DND-41 (cell line): ENCODE data around the gene GSK3A.

Experiments used
- EZH2 ChIP-seq: IDR thresholded peaks from 3 replicates; pipeline ENCODE4 v1.6.1; 2012; ENCODE audit warnings: borderline replicate concordance, low read depth, mild to moderate bottlenecking, moderate library complexity, low read length, inconsistent platforms; ENCODE audit not compliant: severe bottlenecking
- TF ChIP-seq, protein P1 (sequence below): IDR thresholded peaks from 2 replicates; pipeline ENCODE4 v1.5.1; 2012; ENCODE audit warnings: borderline replicate concordance, low read length, moderate library complexity, mild to moderate bottlenecking; ENCODE audit not compliant: poor library complexity, severe bottlenecking; ENCODE audit errors: extremely low read depth

DNA sequence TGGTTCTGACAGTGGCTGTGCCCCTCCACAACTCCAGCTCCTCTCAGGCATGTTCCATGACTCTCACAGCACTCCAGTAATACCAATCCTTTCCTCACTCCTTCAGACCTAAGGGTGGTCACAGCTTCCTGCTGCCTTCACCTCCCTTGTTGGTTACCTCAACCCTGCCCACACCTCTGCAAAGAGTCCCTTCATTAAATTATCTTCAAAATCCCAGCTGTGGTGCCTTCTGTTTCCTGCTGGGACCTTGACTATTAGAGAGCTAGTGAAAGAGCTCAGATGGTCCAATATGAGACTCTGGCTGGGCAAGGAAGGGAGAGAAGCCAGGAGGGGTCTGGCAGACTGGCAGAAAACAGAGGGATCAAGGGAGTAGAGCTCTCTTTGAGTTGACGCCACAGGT, 51.1 kb downstream of the GSK3A start:
- TF ChIP-seq, protein P1, sequence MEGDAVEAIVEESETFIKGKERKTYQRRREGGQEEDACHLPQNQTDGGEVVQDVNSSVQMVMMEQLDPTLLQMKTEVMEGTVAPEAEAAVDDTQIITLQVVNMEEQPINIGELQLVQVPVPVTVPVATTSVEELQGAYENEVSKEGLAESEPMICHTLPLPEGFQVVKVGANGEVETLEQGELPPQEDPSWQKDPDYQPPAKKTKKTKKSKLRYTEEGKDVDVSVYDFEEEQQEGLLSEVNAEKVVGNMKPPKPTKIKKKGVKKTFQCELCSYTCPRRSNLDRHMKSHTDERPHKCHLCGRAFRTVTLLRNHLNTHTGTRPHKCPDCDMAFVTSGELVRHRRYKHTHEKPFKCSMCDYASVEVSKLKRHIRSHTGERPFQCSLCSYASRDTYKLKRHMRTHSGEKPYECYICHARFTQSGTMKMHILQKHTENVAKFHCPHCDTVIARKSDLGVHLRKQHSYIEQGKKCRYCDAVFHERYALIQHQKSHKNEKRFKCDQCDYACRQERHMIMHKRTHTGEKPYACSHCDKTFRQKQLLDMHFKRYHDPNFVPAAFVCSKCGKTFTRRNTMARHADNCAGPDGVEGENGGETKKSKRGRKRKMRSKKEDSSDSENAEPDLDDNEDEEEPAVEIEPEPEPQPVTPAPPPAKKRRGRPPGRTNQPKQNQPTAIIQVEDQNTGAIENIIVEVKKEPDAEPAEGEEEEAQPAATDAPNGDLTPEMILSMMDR, result no peak
- TF ChIP-seq EZH2, result no peak
